T-helper 17 cell (primary cell): ENCODE results near the gene PTPRN2. TPM values are rescaled to one million over a fixed set of nuclear protein-coding genes. Genes with fewer than 3 reads are reported as not detected.

Experiments used
- ATAC-seq: fragments of 150-1000 bp; cut with Tn5 transposase; 2 replicates; pipeline ENCODE4 v1.10.0; 2021; ENCODE audit warnings: mild to moderate bottlenecking, moderate library complexity
- DNase-seq, 3 donors: peaks; one replicate each; pipeline versions ENCODE4 v3.0.0 to v3.0.0-alpha.2; 2020 to 2021
- H3K9me3 ChIP-seq: one replicate; pipeline ENCODE4 v1.7.0; 2013; ENCODE audit warnings: low read length, mild to moderate bottlenecking; ENCODE audit not compliant: control insufficient read depth, poor library complexity, severe bottlenecking
- H3K27ac Mint-ChIP-seq: one replicate; pipeline ENCODE4 v1.8.0; 2022; ENCODE audit warnings: mild to moderate bottlenecking, moderate library complexity, mixed read lengths
- H3K27me3 Mint-ChIP-seq: one replicate; pipeline ENCODE4 v1.8.0; 2022; ENCODE audit warnings: mixed read lengths
- H3K36me3 Mint-ChIP-seq: one replicate; pipeline ENCODE4 v1.8.0; 2022; ENCODE audit warnings: low read depth, mixed read lengths
- H3K4me1 Mint-ChIP-seq: one replicate; pipeline ENCODE4 v1.8.0; 2022; ENCODE audit warnings: mild to moderate bottlenecking, mixed read lengths
- H3K4me3 Mint-ChIP-seq: one replicate; pipeline ENCODE4 v1.8.0; 2022; ENCODE audit warnings: mild to moderate bottlenecking, moderate library complexity, mixed read lengths
- total RNA-seq, 4 donors: library from RNA in 2 of 4; stranded (reverse) in 2 of 4; gene quantifications; one replicate each; pipeline ENCODE4 v1.2.3 and lab custom pipeline; 2022 to 2026

The PTPRN2 gene
- total RNA-seq, 2 donors from 2014 or later = 0.42 to 0.57 TPM

- Mint-ChIP-seq H3K27me3 (peaks cover 18% of the 10 kb centered on the region), H3K36me3 (no peaks in the 10 kb centered on the region), H3K4me1 (peaks cover 2% of the 10 kb centered on the region), H3K4me3 (no peak overlapping the region), H3K27ac (no peak overlapping the region)
- no peak for ATAC-seq
- H3K9me3 ChIP-seq = no peaks in the 10 kb centered on the region
- DNase-seq = no peak
Measured at GRCh38 chr7:158479021-158479663, 108.5 kb downstream of the PTPRN2 start.

- no peak overlapping the region for H3K27ac Mint-ChIP-seq
- no peak for DNase-seq
- peaks cover 5% of the 10 kb centered on the region for H3K4me1 Mint-ChIP-seq
Measured at GRCh38 chr7:158477866-158478265, 109.8 kb downstream of the PTPRN2 start.

DNA sequence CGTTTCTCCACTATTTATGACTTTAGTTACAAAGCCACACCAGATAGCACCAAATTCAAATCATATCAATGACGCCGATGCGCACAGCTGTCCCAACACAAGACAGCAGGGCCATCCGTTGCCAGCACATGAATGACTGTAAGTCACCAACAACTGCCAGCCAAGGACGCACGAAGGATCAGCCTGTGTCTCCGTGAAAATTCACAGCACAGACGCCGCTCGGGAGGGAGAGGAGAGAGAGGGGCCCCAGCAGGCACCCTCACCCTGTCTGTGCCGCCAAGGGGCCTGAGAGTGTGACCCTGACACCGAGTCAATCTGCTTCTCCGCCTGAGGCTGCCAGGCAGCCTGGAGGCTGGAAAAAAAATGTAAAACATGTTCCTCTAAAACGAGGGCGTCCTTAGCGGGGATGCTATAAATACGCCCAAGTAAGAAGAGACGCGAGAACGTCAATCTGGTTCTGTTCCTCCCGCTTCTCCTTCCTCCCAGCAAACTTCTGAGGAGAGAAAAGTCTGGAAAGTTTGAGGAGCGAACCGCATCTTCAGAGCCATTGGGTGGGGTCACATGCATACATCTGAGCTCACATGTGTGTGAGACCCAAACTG lies 111.2 kb downstream of the PTPRN2 start:
- no peaks in the 10 kb centered on the region for H3K36me3 Mint-ChIP-seq
- peaks cover 27% of the 10 kb centered on the region for H3K27me3 Mint-ChIP-seq
- no peak overlapping the region for H3K27ac Mint-ChIP-seq
- no peak for DNase-seq
- ATAC-seq = no peak
- H3K4me1 Mint-ChIP-seq = peaks cover 5% of the 10 kb centered on the region
- no peaks in the 10 kb centered on the region for H3K9me3 ChIP-seq
- no peak overlapping the region for H3K4me3 Mint-ChIP-seq

More at GRCh38 chr7:158477866-158478265, 109.8 kb downstream of the PTPRN2 start:
- H3K27me3 Mint-ChIP-seq = peaks cover 25% of the 10 kb centered on the region
- H3K36me3 Mint-ChIP-seq = no peaks in the 10 kb centered on the region
- no peak overlapping the region for H3K4me3 Mint-ChIP-seq
- no peak for ATAC-seq
- no peaks in the 10 kb centered on the region for H3K9me3 ChIP-seq

DNA sequence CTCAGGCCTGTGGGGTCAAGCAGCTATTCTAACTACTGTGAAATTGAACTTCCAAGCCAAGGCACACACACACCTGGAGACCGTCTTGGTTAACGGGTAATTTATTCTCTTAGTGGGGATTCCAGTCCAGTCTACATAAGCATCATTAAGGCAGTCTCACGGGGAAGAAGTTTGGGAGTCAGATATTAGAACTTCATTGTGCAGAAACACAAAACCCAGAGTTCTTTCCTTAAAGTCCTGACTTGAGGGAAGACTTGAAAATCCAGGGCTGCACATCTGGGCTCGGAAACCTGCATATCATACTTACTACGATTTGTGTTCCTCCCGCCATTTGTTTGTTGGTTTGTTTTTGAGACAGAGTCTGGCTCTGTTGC lies 112.0 kb downstream of the PTPRN2 start:
- no peaks in the 10 kb centered on the region for H3K36me3 Mint-ChIP-seq
- no peak overlapping the region for H3K4me3 Mint-ChIP-seq
- DNase-seq (no peak), ATAC-seq (no peak)
- H3K4me1 Mint-ChIP-seq = peaks cover 5% of the 10 kb centered on the region
- H3K27ac Mint-ChIP-seq = no peak overlapping the region
- H3K9me3 ChIP-seq = no peaks in the 10 kb centered on the region
- peaks cover 27% of the 10 kb centered on the region for H3K27me3 Mint-ChIP-seq

- Mint-ChIP-seq H3K27ac (no peak overlapping the region), H3K36me3 (no peaks in the 10 kb centered on the region), H3K4me3 (no peak overlapping the region), H3K27me3 (peaks cover 31% of the 10 kb centered on the region), H3K4me1 (peaks cover 5% of the 10 kb centered on the region)
- no peak for DNase-seq
- no peaks in the 10 kb centered on the region for H3K9me3 ChIP-seq
- no peak for ATAC-seq
Measured at GRCh38 chr7:158475036-158475678, 112.5 kb downstream of the PTPRN2 start.

GRCh38 chr7:158474488-158474887 lies 113.1 kb downstream of the PTPRN2 start:
- no peak for DNase-seq
- no peak overlapping the region for H3K27ac Mint-ChIP-seq
- no peaks in the 10 kb centered on the region for H3K9me3 ChIP-seq
- no peak overlapping the region for H3K4me3 Mint-ChIP-seq
- H3K36me3 Mint-ChIP-seq = no peaks in the 10 kb centered on the region
- H3K4me1 Mint-ChIP-seq = peaks cover 5% of the 10 kb centered on the region
- peaks cover 37% of the 10 kb centered on the region for H3K27me3 Mint-ChIP-seq
- no peak for ATAC-seq

- H3K27ac Mint-ChIP-seq = no peak overlapping the region
- DNase-seq (no peak), ATAC-seq (no peak)
- no peaks in the 10 kb centered on the region for H3K36me3 Mint-ChIP-seq
- H3K4me1 Mint-ChIP-seq = peaks cover 5% of the 10 kb centered on the region
- no peak overlapping the region for H3K4me3 Mint-ChIP-seq
- H3K9me3 ChIP-seq = no peaks in the 10 kb centered on the region
- peaks cover 41% of the 10 kb centered on the region for H3K27me3 Mint-ChIP-seq
Measured at GRCh38 chr7:158473946-158474345, 113.7 kb downstream of the PTPRN2 start.

- peaks cover 5% of the 10 kb centered on the region for H3K4me1 Mint-ChIP-seq
- no peak for DNase-seq
- no peak for ATAC-seq
- H3K27me3 Mint-ChIP-seq = peaks cover 36% of the 10 kb centered on the region
- no peaks in the 10 kb centered on the region for H3K9me3 ChIP-seq
- no peak overlapping the region for H3K4me3 Mint-ChIP-seq
- no peaks in the 10 kb centered on the region for H3K36me3 Mint-ChIP-seq
- no peak overlapping the region for H3K27ac Mint-ChIP-seq
Measured at GRCh38 chr7:158473221-158473620, 114.4 kb downstream of the PTPRN2 start.

GRCh38 chr7:158472596-158472995 lies 115.0 kb downstream of the PTPRN2 start:
- ATAC-seq = no peak
- H3K4me1 Mint-ChIP-seq = peaks cover 4% of the 10 kb centered on the region
- no peak for DNase-seq
- H3K27me3 Mint-ChIP-seq = peaks cover 34% of the 10 kb centered on the region
- no peaks in the 10 kb centered on the region for H3K36me3 Mint-ChIP-seq
- no peak overlapping the region for H3K4me3 Mint-ChIP-seq
- H3K9me3 ChIP-seq = no peaks in the 10 kb centered on the region
- no peak overlapping the region for H3K27ac Mint-ChIP-seq

DNA sequence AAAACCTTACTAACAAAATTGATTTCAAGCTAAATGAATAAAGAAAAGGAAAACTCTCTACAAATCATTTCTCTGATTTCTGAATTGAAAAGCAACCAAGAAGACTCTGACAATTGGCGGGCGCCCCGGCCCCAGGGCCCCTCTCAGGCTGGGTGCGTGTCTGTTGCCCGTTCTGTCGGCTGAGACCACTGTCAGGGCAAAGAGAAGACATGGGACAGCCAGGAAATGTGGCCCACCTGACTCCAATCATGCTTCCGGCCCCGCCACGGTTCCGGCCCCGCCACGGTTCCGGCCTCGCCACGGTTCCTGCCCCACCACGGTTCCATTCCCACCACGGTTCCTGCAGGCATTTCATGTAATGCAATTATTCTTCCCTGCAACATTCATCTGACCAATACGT lies 115.9 kb downstream of the PTPRN2 start:
- peaks cover 3% of the 10 kb centered on the region for H3K4me1 Mint-ChIP-seq
- no peaks in the 10 kb centered on the region for H3K9me3 ChIP-seq
- peaks cover 34% of the 10 kb centered on the region for H3K27me3 Mint-ChIP-seq
- H3K36me3 Mint-ChIP-seq = no peaks in the 10 kb centered on the region
- ATAC-seq (no peak), DNase-seq (no peak)
- no peak overlapping the region for H3K27ac Mint-ChIP-seq
- no peak overlapping the region for H3K4me3 Mint-ChIP-seq

- peaks cover 24% of the 10 kb centered on the region for H3K27me3 Mint-ChIP-seq
- no peaks in the 10 kb centered on the region for H3K9me3 ChIP-seq
- H3K27ac Mint-ChIP-seq = no peak overlapping the region
- DNase-seq (no peak), ATAC-seq (no peak)
- H3K4me1 Mint-ChIP-seq = peaks cover 3% of the 10 kb centered on the region
- no peaks in the 10 kb centered on the region for H3K36me3 Mint-ChIP-seq
- no peak overlapping the region for H3K4me3 Mint-ChIP-seq
Measured at GRCh38 chr7:158470336-158470735, 117.3 kb downstream of the PTPRN2 start.

GRCh38 chr7:158469396-158470051 lies 118.1 kb downstream of the PTPRN2 start:
- no peak for ATAC-seq
- peaks cover 3% of the 10 kb centered on the region for H3K4me1 Mint-ChIP-seq
- H3K27me3 Mint-ChIP-seq = peaks cover 23% of the 10 kb centered on the region
- no peak overlapping the region for H3K4me3 Mint-ChIP-seq
- DNase-seq = no peak
- no peaks in the 10 kb centered on the region for H3K9me3 ChIP-seq
- H3K27ac Mint-ChIP-seq = no peak overlapping the region
- H3K36me3 Mint-ChIP-seq = no peaks in the 10 kb centered on the region

GRCh38 chr7:158468700-158469296 lies 118.8 kb downstream of the PTPRN2 start:
- no peak overlapping the region for H3K4me3 Mint-ChIP-seq
- ATAC-seq (no peak), DNase-seq (no peak)
- no peak overlapping the region for H3K27ac Mint-ChIP-seq
- peaks cover 3% of the 10 kb centered on the region for H3K4me1 Mint-ChIP-seq
- no peaks in the 10 kb centered on the region for H3K36me3 Mint-ChIP-seq
- H3K9me3 ChIP-seq = no peaks in the 10 kb centered on the region
- peaks cover 23% of the 10 kb centered on the region for H3K27me3 Mint-ChIP-seq
